Measurements from ENCODE around the gene NCOR2. TPM values are rescaled to one million over a fixed set of nuclear protein-coding genes. Genes with fewer than 3 reads are reported as not detected.
A peak's percentile ranks its signal among the peaks of the same experiment; 100 is the strongest.

NCOR2 gene
- total and polyA plus RNA-seq, 10 of the 15 experiments (the other 5 are each of a cell fraction or from before 2014, with no cell fraction given), result 0.43 to 179 (median 14.9) TPM

- no peaks in the 10 kb centered on the region for H3K27me3 ChIP-seq (replicated peaks in 1 of 2; ENCODE audit: control insufficient read depth in 2 of 2, insufficient read depth in 2 of 2, low read length in 1 of 2)
Measured at GRCh38 chr12:124560146-124560890, 7.1 kb downstream of the NCOR2 start.

More at GRCh38 chr12:124560146-124560890, 7.1 kb downstream of the NCOR2 start:
- in situ Hi-C loops (cut with MboI) (no loop called here), intact Hi-C loops (cut with micrococcal nuclease; ENCODE audit: unreplicated experiment) (loop anchor here (10.0 kb wide), 1 partner anchor 354 kb away; the partner anchor contains the start of gene UBC)
- H3K4me1 ChIP-seq (ENCODE audit: control insufficient read depth, insufficient read depth, low read length), result peaks cover 32% of the 10 kb centered on the region
- H2AFZ ChIP-seq (ENCODE audit: control insufficient read depth, low read depth, low read length), result no peak overlapping the region
- H3K4me2 ChIP-seq (ENCODE audit: control insufficient read depth, insufficient read depth), result no peak overlapping the region
- H3K36me3 ChIP-seq (ENCODE audit: control insufficient read depth in 2 of 2, insufficient read depth in 2 of 2, low read length in 1 of 2), result peaks cover 0 to 4% of the 10 kb centered on the region in 2 experiments; a peak in 3 of 4 replicates
- TF ChIP-seq BCL3 (IDR thresholded peaks at IDR 0.05; ENCODE audit: borderline replicate concordance, insufficient read depth, low read depth, low read length, poor library complexity, severe bottlenecking), result peak; percentile 22
- TF ChIP-seq NFYA (IDR thresholded peaks at IDR 0.05; ENCODE audit: borderline replicate concordance, low read depth, low read length), result no peak
- SMC1A ChIA-PET (ENCODE audit: uncharacterized antibody, unreplicated experiment), result interaction anchor here (1.3 to 7.0 kb wide), 3 partner anchors 7 to 34 kb away, joined by 3 to 48 read pairs (median 5); no protein-coding TSS in a partner anchor
- POLR2A ChIA-PET, result interaction anchor here (0.9 to 1.0 kb wide), 3 partner anchors 9 to 13 kb away, joined by 3 to 4 read pairs (median 3); no protein-coding TSS in a partner anchor
- no peak overlapping the region for H3K9ac ChIP-seq (ENCODE audit: control insufficient read depth, insufficient read depth, low read length)
- H3K27ac ChIP-seq (ENCODE audit: control insufficient read depth, insufficient read depth), result no peak overlapping the region
- TSS peak; percentile 9 for BruUV-seq (replicated peaks)
- WGBS (ENCODE audit: insufficient coverage, insufficient replicate concordance, low lambda C conversion rate, missing lambda C conversion rate), result 93% methylated on average over 21 of the region's 21 CpGs
- H4K20me1 ChIP-seq (ENCODE audit: control insufficient read depth, insufficient read depth), result peaks cover 2% of the 10 kb centered on the region
- no peak overlapping the region for H3K4me3 ChIP-seq
- RAD21 ChIA-PET (ENCODE audit: unreplicated experiment), result interaction anchor here (1.3 kb wide), 1 partner anchor 14 kb away, joined by 3 read pairs; no protein-coding TSS in a partner anchor
- CTCF ChIA-PET, result interaction anchor here (0.9 kb wide), 1 partner anchor 9 kb away, joined by 4 read pairs; no protein-coding TSS in a partner anchor
- peaks cover 97% of the 10 kb centered on the region for H3K79me2 ChIP-seq (ENCODE audit: control insufficient read depth, insufficient read depth, low read length)
- H3K9me3 ChIP-seq (replicated peaks; ENCODE audit: control insufficient read depth, insufficient read depth, low read length), result no peaks in the 10 kb centered on the region; the same call in 2 of the 3 replicates
- ATAC-seq (no peak), DNase-seq (ENCODE audit: low read depth, low spot score) (no peak), FAIRE-seq (no peak)
